Activated CD8-positive, alpha-beta memory T cell treated with anti-CD3 and anti-CD28 coated beads, Interleukin-2, amount 10 ng/mL, durations not matched to agents 7 days and 5 days (primary cell): ENCODE measurements around the gene C5orf15. TPM values are rescaled to one million over a fixed set of nuclear protein-coding genes. Genes with fewer than 3 reads are reported as not detected.

Experiments
- ATAC-seq: fragments of 150-1000 bp; cut with Tn5 transposase; one replicate; pipeline ENCODE4 v1.10.0; 2021; ENCODE audit warnings: moderate library complexity
- CTCF ChIA-PET: fragments of 350-600 bp; sonication (Branson Sonifier 250); formaldehyde crosslinking; loops from one replicate; lab custom pipeline; 2021; ENCODE audit warnings: antibody characterized with exemption; lab: Charles Lee
- DNase-seq: peaks from one replicate; pipeline ENCODE4 v3.0.0-alpha.2; 2020
- H3K27ac Mint-ChIP-seq: one replicate; pipeline ENCODE4 v1.8.0; 2021; ENCODE audit warnings: mild to moderate bottlenecking, mixed read lengths
- H3K27me3 Mint-ChIP-seq: one replicate; pipeline ENCODE4 v1.8.0; 2021; ENCODE audit warnings: mixed read lengths
- H3K36me3 Mint-ChIP-seq: one replicate; pipeline ENCODE4 v1.8.0; 2021; ENCODE audit warnings: mild to moderate bottlenecking, mixed read lengths
- H3K4me1 Mint-ChIP-seq: one replicate; pipeline ENCODE4 v1.8.0; 2021; ENCODE audit warnings: mixed read lengths
- H3K4me3 Mint-ChIP-seq: one replicate; pipeline ENCODE4 v1.8.0; 2021; ENCODE audit warnings: mild to moderate bottlenecking, moderate library complexity, mixed read lengths
- H3K9me3 Mint-ChIP-seq: one replicate; pipeline ENCODE4 v1.8.0; 2022; ENCODE audit warnings: low read depth, mixed read lengths
- total RNA-seq, 2 experiments: library from RNA; stranded (reverse); gene quantifications; one replicate each; pipeline ENCODE4 v1.2.3, GENCODE V29; 2021

C5orf15 gene
- total RNA-seq, 2 experiments from 2014 or later: 20.9 to 25.7 TPM

DNA sequence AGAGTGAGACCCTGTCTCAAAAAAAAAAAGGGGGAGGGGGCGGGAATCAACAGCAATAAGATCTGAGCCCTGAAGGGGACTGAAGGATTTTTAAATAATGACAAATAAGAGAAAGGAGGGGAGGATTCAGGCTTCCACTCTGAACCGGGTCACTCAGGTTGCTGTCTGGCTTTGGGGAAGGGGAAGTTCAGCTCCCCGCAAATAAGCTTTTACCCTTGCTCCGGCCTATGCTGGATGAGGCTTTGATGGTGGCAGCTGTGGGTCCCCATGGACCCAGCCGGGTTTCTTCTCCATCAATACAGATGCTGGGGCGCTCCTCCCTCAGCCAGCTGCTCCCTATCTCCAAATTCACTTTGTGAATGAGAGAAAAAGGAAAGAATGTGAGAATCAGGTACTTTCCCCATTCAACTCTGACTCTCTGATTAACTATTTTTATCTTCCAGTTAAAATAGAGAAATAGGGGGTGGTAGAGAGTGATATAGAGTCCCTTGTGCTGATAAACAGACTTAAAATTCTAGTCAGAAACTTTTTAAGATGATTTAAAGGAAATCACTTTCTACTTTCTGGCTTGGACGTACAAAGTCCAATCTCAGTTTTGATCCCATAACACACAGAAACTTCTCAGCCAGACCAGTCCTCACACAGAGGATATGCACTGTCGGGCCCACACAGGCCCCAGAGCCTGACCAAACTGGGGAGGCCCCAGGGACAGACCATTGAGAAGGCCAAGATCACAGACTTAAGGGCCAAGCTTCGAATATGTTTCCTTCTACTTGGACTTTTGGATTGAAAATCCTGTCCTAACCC, 39.6 kb downstream of the C5orf15 start:
- H3K27me3 Mint-ChIP-seq: peaks cover 8% of the 10 kb centered on the region
- CTCF ChIA-PET: no interaction called here
- H3K4me1 Mint-ChIP-seq: peaks cover 19% of the 10 kb centered on the region
- H3K4me3 Mint-ChIP-seq: no peak overlapping the region
- no peaks in the 10 kb centered on the region for H3K36me3 Mint-ChIP-seq
- ATAC-seq (no peak), DNase-seq (no peak)
- no peak overlapping the region for H3K27ac Mint-ChIP-seq
- no peaks in the 10 kb centered on the region for H3K9me3 Mint-ChIP-seq

DNA sequence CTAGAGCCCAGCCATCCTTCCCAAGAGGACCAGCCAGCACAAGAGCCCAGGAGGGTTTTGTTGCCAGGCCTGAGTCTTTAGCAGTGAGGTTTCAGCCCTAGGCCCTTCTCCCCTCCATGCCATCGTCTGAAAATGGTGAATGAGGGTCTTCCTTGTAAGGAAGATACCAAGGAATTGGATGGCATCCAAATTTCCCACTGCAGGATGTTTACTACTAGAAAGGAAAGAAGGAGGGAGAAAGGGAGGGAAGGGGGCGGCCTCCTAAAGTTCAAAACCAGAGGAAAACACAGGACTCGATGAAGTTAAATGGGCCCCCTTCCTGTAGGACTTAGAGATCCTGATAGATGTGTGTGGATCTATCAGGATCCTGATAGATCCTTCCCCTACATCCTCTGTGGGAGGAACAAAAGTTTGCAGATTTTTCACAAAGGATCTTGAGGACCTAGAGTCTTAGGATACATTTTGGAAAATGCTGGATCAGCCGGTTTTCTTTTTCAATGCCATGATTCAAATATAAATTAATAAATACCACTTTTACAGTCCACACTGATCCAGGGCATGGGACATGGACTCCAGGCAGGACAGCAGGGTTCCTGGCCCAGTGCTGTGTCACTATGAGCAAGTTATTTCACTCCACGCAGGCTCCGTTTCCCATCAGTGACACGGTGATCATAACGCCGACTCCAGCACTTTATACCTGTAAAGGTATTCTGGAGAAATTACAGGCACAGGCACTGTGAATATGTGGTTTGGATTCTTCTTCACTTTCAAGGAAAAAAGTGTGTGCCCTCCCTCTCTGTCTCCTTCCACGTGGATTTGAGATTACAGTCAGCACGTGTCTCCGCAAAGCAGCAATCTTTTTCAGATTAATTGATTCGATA, 40.9 kb downstream of the C5orf15 start:
- H3K27ac Mint-ChIP-seq: no peak overlapping the region
- no peak overlapping the region for H3K4me3 Mint-ChIP-seq
- CTCF ChIA-PET: no interaction called here

GRCh38 chr5:133926489-133927299, 41.7 kb downstream of the C5orf15 start:
- CTCF ChIA-PET: no interaction called here
- Mint-ChIP-seq H3K36me3 (no peaks in the 10 kb centered on the region), H3K27me3 (peaks cover 17% of the 10 kb centered on the region), H3K4me3 (no peak overlapping the region), H3K27ac (no peak overlapping the region), H3K9me3 (no peaks in the 10 kb centered on the region), H3K4me1 (peaks cover 18% of the 10 kb centered on the region)
- ATAC-seq (no peak), DNase-seq (no peak)

More for the DNA sequence above, 40.9 kb downstream of the C5orf15 start:
- Mint-ChIP-seq H3K27me3 (peaks cover 10% of the 10 kb centered on the region), H3K36me3 (no peaks in the 10 kb centered on the region), H3K4me1 (peaks cover 19% of the 10 kb centered on the region), H3K9me3 (no peaks in the 10 kb centered on the region)
- ATAC-seq (no peak), DNase-seq (no peak)

DNA sequence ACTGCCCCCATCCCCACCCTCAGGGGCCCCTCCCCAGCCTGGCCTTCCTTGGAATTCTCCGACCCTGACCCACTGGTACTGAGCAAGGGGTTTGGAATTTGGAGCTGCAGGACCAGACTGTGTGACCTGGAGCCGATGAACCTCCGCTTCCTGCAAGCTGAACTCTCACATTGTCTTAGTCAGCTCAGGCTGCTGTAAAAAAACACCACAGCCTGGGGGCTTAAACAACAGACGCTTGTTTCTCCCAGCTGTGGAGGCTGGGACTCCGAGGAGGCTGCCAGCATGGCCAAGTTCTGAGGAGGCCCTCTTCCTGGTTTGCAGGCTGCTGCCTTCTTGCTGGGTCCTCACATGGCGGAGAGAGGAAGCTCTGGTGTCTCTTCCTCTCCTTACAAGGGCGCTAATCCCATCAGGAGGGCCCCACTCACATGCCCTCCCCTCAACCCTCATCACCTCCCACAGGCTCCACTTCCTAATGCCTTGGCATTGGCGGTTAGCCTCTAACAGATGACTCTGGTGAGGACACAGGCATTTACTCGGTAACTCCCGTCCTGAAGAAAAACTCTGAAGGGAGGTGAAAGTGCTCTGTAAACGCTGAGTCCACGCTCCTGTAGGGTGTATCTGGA, 42.4 kb downstream of the C5orf15 start:
- ATAC-seq: no peak
- Mint-ChIP-seq H3K27ac (no peak overlapping the region), H3K27me3 (peaks cover 17% of the 10 kb centered on the region), H3K4me3 (no peak overlapping the region), H3K9me3 (no peaks in the 10 kb centered on the region), H3K4me1 (peaks cover 13% of the 10 kb centered on the region), H3K36me3 (no peaks in the 10 kb centered on the region)
- CTCF ChIA-PET: no interaction called here
- DNase-seq: no peak

DNA sequence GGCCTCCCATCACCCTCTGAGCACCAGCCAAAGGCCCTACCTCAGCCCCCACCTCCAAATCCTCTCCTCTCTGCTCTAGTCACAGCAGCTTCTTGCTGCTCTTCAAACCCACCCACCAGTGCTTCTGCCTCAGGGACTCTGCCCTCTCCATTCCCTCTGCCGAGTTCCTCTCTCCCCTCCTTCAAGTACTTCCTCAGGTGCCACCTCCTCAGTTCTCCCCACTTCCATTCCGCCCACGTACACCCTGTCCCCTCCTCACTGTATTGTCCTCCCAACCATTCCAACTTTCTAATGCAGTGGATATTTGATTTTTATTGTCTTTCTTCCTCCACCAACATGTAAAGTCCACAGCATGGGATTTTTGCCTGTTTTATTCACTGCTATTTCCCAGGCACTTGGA, 43.2 kb downstream of the C5orf15 start:
- Mint-ChIP-seq H3K27ac (no peak overlapping the region), H3K9me3 (no peaks in the 10 kb centered on the region), H3K27me3 (peaks cover 17% of the 10 kb centered on the region), H3K4me1 (peaks cover 8% of the 10 kb centered on the region), H3K4me3 (no peak overlapping the region), H3K36me3 (no peaks in the 10 kb centered on the region)
- ATAC-seq (no peak), DNase-seq (no peak)
- CTCF ChIA-PET: interaction anchor here (0.8 to 1.1 kb wide), 2 partner anchors 19 to 114 kb away, joined by 3 to 5 read pairs; no protein-coding TSS in a partner anchor

DNA sequence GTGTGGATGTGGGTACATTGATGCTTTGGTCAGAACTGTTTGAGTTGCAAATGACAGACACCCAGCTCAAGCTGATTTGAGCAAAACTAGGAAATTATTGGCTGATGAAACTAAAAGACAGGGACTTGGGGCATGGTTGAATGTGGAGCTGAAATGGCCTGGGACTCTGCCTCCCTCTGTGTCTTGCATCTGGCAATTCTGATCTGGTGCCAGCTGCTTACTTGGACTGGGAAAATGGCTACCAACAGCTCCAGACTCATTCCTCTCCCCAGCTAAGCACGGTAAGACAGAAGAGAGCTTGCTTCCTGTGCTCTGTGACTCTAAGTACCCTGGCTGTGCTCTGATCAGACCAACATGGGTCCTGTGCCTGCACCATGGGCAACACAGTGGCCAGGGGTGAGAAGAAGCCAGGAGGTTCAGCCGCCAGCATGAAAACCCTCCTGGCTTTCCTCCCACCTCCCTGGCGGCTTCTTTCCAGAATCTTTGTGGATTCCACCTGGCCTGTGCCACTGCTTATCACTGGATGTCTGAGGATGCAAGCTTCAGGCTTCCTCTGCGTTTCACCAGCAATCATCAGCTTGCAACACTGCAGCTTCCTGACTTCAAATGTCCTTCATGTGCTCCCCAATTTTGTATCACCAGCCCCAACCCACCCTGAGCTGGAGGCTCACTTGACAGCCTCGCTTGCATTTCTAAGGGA, 44.1 kb downstream of the C5orf15 start:
- Mint-ChIP-seq H3K4me1 (peaks cover 4% of the 10 kb centered on the region), H3K27me3 (peaks cover 17% of the 10 kb centered on the region), H3K4me3 (no peak overlapping the region), H3K36me3 (no peaks in the 10 kb centered on the region), H3K9me3 (no peaks in the 10 kb centered on the region), H3K27ac (no peak overlapping the region)
- DNase-seq (no peak), ATAC-seq (no peak)
- CTCF ChIA-PET: interaction anchor here (0.8 to 1.1 kb wide), 2 partner anchors 20 to 115 kb away, joined by 3 to 5 read pairs; no protein-coding TSS in a partner anchor

DNA sequence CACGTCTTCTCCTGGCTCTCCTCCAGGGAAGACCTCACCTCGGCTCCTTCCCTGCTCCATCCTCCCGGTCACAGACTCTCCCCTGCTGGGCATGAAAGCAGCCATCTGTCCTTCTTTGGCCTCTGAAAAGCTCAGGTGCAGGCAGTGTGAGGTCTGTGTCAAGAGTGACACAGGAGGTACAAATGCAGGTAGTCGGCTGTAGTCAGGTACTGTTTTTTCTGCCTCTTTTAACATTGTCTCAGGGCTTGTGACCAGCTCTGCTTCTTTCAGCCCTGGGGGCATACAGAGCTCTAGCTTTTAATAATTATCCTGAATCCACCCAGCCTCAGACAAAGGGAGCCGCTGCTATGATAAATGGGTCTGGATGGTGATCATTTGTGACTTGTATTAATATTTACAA, 46.4 kb downstream of the C5orf15 start:
- no peak overlapping the region for H3K27ac Mint-ChIP-seq
- no peak for ATAC-seq
- H3K4me3 Mint-ChIP-seq: no peak overlapping the region
- H3K4me1 Mint-ChIP-seq: peaks cover 5% of the 10 kb centered on the region
- CTCF ChIA-PET: interaction anchor here (1.3 kb wide), 1 partner anchor 29 kb away, joined by 3 read pairs; no protein-coding TSS in a partner anchor
- H3K27me3 Mint-ChIP-seq: peaks cover 17% of the 10 kb centered on the region
- H3K36me3 Mint-ChIP-seq: no peaks in the 10 kb centered on the region
- no peak for DNase-seq
- no peaks in the 10 kb centered on the region for H3K9me3 Mint-ChIP-seq

GRCh38 chr5:133921069-133921468, 47.4 kb downstream of the C5orf15 start:
- ATAC-seq (no peak), DNase-seq (no peak)
- Mint-ChIP-seq H3K27ac (no peak overlapping the region), H3K9me3 (no peaks in the 10 kb centered on the region), H3K36me3 (no peaks in the 10 kb centered on the region), H3K4me1 (peaks cover 5% of the 10 kb centered on the region), H3K27me3 (peaks cover 17% of the 10 kb centered on the region), H3K4me3 (no peak overlapping the region)
- CTCF ChIA-PET: interaction anchor here (1.3 kb wide), 1 partner anchor 9 kb away, joined by 5 read pairs; no protein-coding TSS in a partner anchor

DNA sequence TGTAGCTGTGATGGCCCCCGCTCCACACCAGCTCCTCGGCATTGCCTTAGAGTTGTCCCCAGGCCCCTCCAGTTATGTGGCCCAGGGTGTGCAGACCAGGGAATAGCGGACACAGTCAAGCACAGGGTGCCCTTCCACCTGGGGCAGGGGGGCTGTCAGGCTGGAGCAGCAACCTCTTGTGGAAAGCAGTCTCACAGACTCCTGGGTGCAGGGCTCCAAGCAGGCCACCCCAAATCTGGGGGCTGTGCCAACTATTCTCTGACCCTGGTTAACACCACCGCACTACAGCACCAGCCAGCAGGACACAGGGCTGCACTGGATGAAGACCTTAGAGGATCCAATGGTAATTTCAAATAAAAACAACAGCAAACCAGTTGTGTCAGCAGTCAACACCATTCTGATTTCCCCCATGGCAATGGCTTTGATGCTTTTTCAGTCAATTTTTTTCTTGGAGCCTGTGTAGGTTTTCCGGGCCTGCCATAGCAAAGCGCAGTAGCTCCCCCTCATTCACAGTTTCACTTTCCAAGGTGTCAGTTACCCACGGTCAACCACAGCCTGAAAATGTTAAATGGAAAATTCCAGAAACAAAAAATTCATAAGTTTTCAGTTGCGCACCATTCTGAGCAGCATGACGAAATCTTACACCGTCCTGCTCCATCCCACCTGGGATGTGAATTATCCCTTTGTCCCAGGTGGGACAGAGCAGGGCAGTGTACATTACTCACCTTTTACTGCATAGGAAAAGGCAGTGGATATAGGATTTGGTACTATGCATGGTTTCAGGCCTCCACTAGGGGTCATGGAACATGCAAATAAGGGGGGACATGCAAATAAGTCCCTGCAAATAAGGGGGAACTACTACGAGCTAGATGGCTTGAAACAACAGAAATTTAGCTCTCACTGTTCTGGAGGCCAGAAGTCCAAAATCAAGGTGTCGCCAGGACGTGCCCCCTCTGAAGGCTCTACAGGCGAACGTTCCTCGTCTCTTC, 49.0 kb downstream of the C5orf15 start:
- no peak overlapping the region for H3K27ac Mint-ChIP-seq

DNA sequence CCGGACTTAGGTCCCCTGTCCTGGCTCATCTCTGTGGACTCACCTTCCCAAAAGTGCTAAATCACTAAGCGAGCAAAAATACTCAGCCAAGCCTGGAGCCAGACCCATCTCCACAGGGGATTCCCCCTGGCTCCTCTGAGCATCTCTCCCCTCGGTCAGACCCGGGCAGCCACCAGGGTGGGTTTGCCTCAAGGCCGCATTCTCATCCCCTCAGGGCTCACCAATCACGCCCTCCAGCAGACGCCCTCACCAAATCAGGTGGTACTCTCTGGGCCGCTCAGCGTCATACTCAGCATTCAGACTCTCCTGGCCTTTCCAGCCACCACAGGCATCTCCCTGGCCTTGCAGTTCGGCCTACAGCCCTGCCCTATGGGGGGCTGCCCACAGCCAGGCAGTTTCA, 49.7 kb downstream of the C5orf15 start:
- ATAC-seq (no peak), DNase-seq (no peak)
- Mint-ChIP-seq H3K27ac (no peak overlapping the region), H3K27me3 (peaks cover 11% of the 10 kb centered on the region), H3K9me3 (no peaks in the 10 kb centered on the region), H3K4me3 (no peak overlapping the region), H3K36me3 (no peaks in the 10 kb centered on the region), H3K4me1 (peaks cover 5% of the 10 kb centered on the region)
- CTCF ChIA-PET: no interaction called here

More for the DNA sequence above, 49.0 kb downstream of the C5orf15 start:
- DNase-seq (no peak), ATAC-seq (no peak)
- Mint-ChIP-seq H3K36me3 (no peaks in the 10 kb centered on the region), H3K27me3 (peaks cover 17% of the 10 kb centered on the region), H3K4me1 (peaks cover 5% of the 10 kb centered on the region), H3K4me3 (no peak overlapping the region), H3K9me3 (no peaks in the 10 kb centered on the region)
- CTCF ChIA-PET: no interaction called here

GRCh38 chr5:133918316-133918715, 50.1 kb downstream of the C5orf15 start:
- no peak overlapping the region for H3K27ac Mint-ChIP-seq
- no peak overlapping the region for H3K4me3 Mint-ChIP-seq

More at GRCh38 chr5:133918316-133918715, 50.1 kb downstream of the C5orf15 start:
- H3K4me1 Mint-ChIP-seq: peaks cover 5% of the 10 kb centered on the region
- no peak for DNase-seq
- no peaks in the 10 kb centered on the region for H3K9me3 Mint-ChIP-seq
- ATAC-seq: no peak
- H3K36me3 Mint-ChIP-seq: no peaks in the 10 kb centered on the region
- CTCF ChIA-PET: no interaction called here
- H3K27me3 Mint-ChIP-seq: peaks cover 10% of the 10 kb centered on the region
